B cell (primary cell): Measurements from ENCODE around the gene ANKS1A. TPM values are rescaled to one million over a fixed set of nuclear protein-coding genes. Genes with fewer than 3 reads are reported as not detected.

Source experiments
- ATAC-seq: fragments of 200-7000 bp; cut with Tn5 transposase; one replicate; pipeline ENCODE4 v1.10.0; 2021; ENCODE audit warnings: low read depth, mild to moderate bottlenecking, moderate number of reproducible peaks, moderate library complexity
- CTCF ChIA-PET: fragments of 350-600 bp; sonication (Branson Sonifier 250); formaldehyde crosslinking; loops from one replicate; lab custom pipeline; 2021; ENCODE audit warnings: antibody characterized with exemption, inconsistent platforms; lab: Charles Lee
- POLR2A ChIA-PET: fragments of 350-600 bp; sonication (Branson Sonifier 250); formaldehyde crosslinking; loops from one replicate; lab custom pipeline; 2021; ENCODE audit warnings: antibody characterized with exemption; lab: Charles Lee
- DNase-seq: peaks from one replicate; pipeline ENCODE4 v3.0.0; 2013
- H2AFZ ChIP-seq: 2 replicates; pipeline ENCODE4 v1.6.1; 2012; ENCODE audit warnings: mild to moderate bottlenecking, low read depth, low read length; ENCODE audit not compliant: insufficient read depth, poor library complexity, severe bottlenecking
- H3K27ac ChIP-seq, 2 donors: 1 replicate in 1 of 2; 2 replicates in 1 of 2; pipeline ENCODE4 v1.5.1; 2012 to 2013; ENCODE audit warnings: low read length in 2 of 2, mild to moderate bottlenecking in 2 of 2, moderate library complexity in 1 of 2
- H3K27me3 ChIP-seq, 4 experiments: fragments of 200-600 bp in 1 of 4; sonication (generic) in 1 of 4; replicated peaks in 1 of 4; 1 replicate in 2 of 4; 2 replicates in 2 of 4; pipeline versions ENCODE4 v1.6.1 to v1.7.0; 2013 to 2016; ENCODE audit warnings: low read length in 3 of 4, mild to moderate bottlenecking in 2 of 4, mixed read lengths in 1 of 4, moderate library complexity in 1 of 4; ENCODE audit not compliant: insufficient read depth in 4 of 4, control insufficient read depth in 3 of 4; ENCODE audit errors: control extremely low read depth in 1 of 4
- H3K36me3 ChIP-seq, 2 experiments: replicated peaks in 1 of 2; 1 replicate in 1 of 2; 2 replicates in 1 of 2; pipeline versions ENCODE4 v1.6.1 to v1.7.1; 2013; ENCODE audit warnings: low read length in 1 of 2; ENCODE audit not compliant: insufficient read depth in 2 of 2, control insufficient read depth in 1 of 2; ENCODE audit errors: control extremely low read depth in 1 of 2, extremely low read depth in 1 of 2
- H3K4me1 ChIP-seq, 2 donors: fragments of 200-600 bp in 1 of 2; sonication (generic) in 1 of 2; 1 replicate in 1 of 2; 2 replicates in 1 of 2; pipeline versions ENCODE4 v1.5.1 to v1.6.1; 2013 to 2017; ENCODE audit warnings: low read length in 2 of 2; ENCODE audit not compliant: control insufficient read depth in 2 of 2, insufficient read depth in 2 of 2
- H3K4me2 ChIP-seq: replicated peaks from 2 replicates; pipeline ENCODE3; 2012; ENCODE audit warnings: mild to moderate bottlenecking, low read depth, low read length; ENCODE audit not compliant: poor library complexity, severe bottlenecking
- H3K4me3 ChIP-seq, 5 experiments: fragments of 200-600 bp in 1 of 5; sonication (generic) in 1 of 5; 1 replicate in 3 of 5; 2 replicates in 2 of 5; pipeline versions ENCODE4 v1.5.1 to v1.7.0; 2011 to 2016; ENCODE audit warnings: low read length in 4 of 5, mild to moderate bottlenecking in 4 of 5, low read depth in 2 of 5, control low read depth in 1 of 5, moderate library complexity in 1 of 5; ENCODE audit not compliant: insufficient read depth in 1 of 5; ENCODE audit errors: control extremely low read depth in 1 of 5, extremely low read depth in 1 of 5
- H3K79me2 ChIP-seq: fragments of 200-600 bp; sonication (generic); one replicate; pipeline ENCODE4 v1.6.0; 2016; ENCODE audit warnings: low read length; ENCODE audit not compliant: control insufficient read depth, insufficient read depth
- H3K9ac ChIP-seq: fragments of 200-600 bp; sonication (generic); 2 replicates; pipeline ENCODE4 v1.6.1; 2017; ENCODE audit warnings: mild to moderate bottlenecking, low read length, moderate library complexity
- H3K9me3 ChIP-seq, 3 donors: one replicate each; pipeline versions ENCODE4 v1.6.1 to v1.7.1; 2013; ENCODE audit warnings: low read length in 2 of 3; ENCODE audit not compliant: control insufficient read depth in 2 of 3, insufficient read depth in 1 of 3; ENCODE audit errors: control extremely low read depth in 1 of 3
- H4K20me1 ChIP-seq: 2 replicates; pipeline ENCODE4 v1.6.0; 2012; ENCODE audit warnings: mild to moderate bottlenecking, low read length; ENCODE audit not compliant: insufficient read depth, control insufficient read depth, poor library complexity, severe bottlenecking
- H3K27ac Mint-ChIP-seq: one replicate; pipeline ENCODE4 v1.8.0; 2021; ENCODE audit warnings: mixed read lengths
- H3K27me3 Mint-ChIP-seq: one replicate; pipeline ENCODE4 v1.8.0; 2021; ENCODE audit warnings: mixed read lengths
- H3K4me1 Mint-ChIP-seq: one replicate; pipeline ENCODE4 v1.8.0; 2021; ENCODE audit warnings: mixed read lengths
- H3K4me3 Mint-ChIP-seq: one replicate; pipeline ENCODE4 v1.8.0; 2021; ENCODE audit warnings: mixed read lengths
- H3K9me3 Mint-ChIP-seq: one replicate; pipeline ENCODE4 v1.8.0; 2022; ENCODE audit warnings: mixed read lengths; ENCODE audit not compliant: insufficient read depth
- EZH2 ChIP-seq: IDR thresholded peaks from 2 replicates; pipeline ENCODE4 v1.6.1; 2012; ENCODE audit warnings: borderline replicate concordance, low read depth, mild to moderate bottlenecking, moderate library complexity, low read length; ENCODE audit not compliant: insufficient read depth, poor library complexity, severe bottlenecking
- WGBS: methylation state at CpG from one replicate; pipeline ENCODE4 v1.1.5; 2013; ENCODE audit warnings: missing lambda C conversion rate; ENCODE audit not compliant: insufficient coverage; 5-methylcytosine and 5-hydroxymethylcytosine counted together
- intact Hi-C: fragments of 100-400 bp; cut with micrococcal nuclease; formaldehyde crosslinking; loops from one replicate; pipeline ENCODE4 v1.10.0; 2022
- polyA plus RNA-seq: library from polyadenylated mRNA; depleted of rRNA; stranded (reverse); fragments of >200 nt; gene quantifications from 2 replicates; pipeline ENCODE4 v1.2.3, GENCODE V29; 2012
- total RNA-seq, 2 donors: library from RNA; stranded (reverse); fragments of 120-200 nt in 1 of 2; gene quantifications; 1 replicate in 1 of 2; 2 replicates in 1 of 2; pipeline versions ENCODE4 v1.2.3 to v1.2.4, GENCODE V29; 2013 to 2022
- TF ChIP-seq, protein P1 (sequence below): fragments of 200-600 bp; IDR thresholded peaks from one replicate; pipeline ENCODE4 v1.8.0; 2022; ENCODE audit warnings: antibody characterized with exemption, mild to moderate bottlenecking

ANKS1A gene
- total and polyA plus RNA-seq, 2 donors (not counting 1 experiment from before 2014, with no cell fraction given), result 3.4 to 19.7 TPM

DNA sequence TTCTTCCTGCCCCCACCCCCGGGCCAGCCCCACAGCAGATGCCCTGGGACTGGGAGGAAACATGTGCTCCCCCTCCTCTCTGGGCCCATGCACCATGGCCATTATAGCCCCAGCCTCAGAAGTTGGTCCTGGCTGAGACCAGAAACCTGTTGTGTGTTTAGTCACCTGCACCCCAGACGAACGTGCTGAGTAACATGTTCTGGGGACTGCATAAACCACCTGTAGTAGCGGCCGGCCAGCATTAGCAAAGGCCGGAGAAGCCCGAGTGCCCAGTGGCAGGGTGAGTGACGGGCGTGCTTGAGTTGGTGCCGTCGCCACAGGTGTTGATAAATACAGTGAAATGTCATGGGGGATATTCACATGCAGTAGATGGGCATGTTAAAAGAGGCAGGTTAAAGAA, 178.2 kb downstream of the ANKS1A start:
- 96% methylated on average over 11 of the region's 11 CpGs for WGBS
- no peak overlapping the region for H2AFZ ChIP-seq
- no peaks in the 10 kb centered on the region for H3K79me2 ChIP-seq
- no peaks in the 10 kb centered on the region for H3K9me3 Mint-ChIP-seq
- H3K27ac ChIP-seq, result no peak overlapping the region
- H3K4me3 Mint-ChIP-seq, result no peak overlapping the region
- ATAC-seq (no peak), DNase-seq (no peak)
- H3K9ac ChIP-seq, result no peak overlapping the region
- no peak overlapping the region for H3K4me3 ChIP-seq
- no peaks in the 10 kb centered on the region for H3K27me3 Mint-ChIP-seq
- H3K4me2 ChIP-seq, result no peak overlapping the region
- intact Hi-C loops, result no loop called here
- no peak overlapping the region for H3K27ac Mint-ChIP-seq
- no peaks in the 10 kb centered on the region for H3K4me1 ChIP-seq
- POLR2A ChIA-PET, result no interaction called here
- H4K20me1 ChIP-seq, result no peaks in the 10 kb centered on the region
- H3K9me3 ChIP-seq, result no peaks in the 10 kb centered on the region
- no peak for TF ChIP-seq EZH2
- TF ChIP-seq, protein P1, sequence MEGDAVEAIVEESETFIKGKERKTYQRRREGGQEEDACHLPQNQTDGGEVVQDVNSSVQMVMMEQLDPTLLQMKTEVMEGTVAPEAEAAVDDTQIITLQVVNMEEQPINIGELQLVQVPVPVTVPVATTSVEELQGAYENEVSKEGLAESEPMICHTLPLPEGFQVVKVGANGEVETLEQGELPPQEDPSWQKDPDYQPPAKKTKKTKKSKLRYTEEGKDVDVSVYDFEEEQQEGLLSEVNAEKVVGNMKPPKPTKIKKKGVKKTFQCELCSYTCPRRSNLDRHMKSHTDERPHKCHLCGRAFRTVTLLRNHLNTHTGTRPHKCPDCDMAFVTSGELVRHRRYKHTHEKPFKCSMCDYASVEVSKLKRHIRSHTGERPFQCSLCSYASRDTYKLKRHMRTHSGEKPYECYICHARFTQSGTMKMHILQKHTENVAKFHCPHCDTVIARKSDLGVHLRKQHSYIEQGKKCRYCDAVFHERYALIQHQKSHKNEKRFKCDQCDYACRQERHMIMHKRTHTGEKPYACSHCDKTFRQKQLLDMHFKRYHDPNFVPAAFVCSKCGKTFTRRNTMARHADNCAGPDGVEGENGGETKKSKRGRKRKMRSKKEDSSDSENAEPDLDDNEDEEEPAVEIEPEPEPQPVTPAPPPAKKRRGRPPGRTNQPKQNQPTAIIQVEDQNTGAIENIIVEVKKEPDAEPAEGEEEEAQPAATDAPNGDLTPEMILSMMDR, result no peak
- H3K4me1 Mint-ChIP-seq, result no peaks in the 10 kb centered on the region
- H3K36me3 ChIP-seq, result peaks cover 0 to 4% of the 10 kb centered on the region in 2 experiments
- H3K27me3 ChIP-seq, result no peaks in the 10 kb centered on the region
- CTCF ChIA-PET, result no interaction called here

DNA sequence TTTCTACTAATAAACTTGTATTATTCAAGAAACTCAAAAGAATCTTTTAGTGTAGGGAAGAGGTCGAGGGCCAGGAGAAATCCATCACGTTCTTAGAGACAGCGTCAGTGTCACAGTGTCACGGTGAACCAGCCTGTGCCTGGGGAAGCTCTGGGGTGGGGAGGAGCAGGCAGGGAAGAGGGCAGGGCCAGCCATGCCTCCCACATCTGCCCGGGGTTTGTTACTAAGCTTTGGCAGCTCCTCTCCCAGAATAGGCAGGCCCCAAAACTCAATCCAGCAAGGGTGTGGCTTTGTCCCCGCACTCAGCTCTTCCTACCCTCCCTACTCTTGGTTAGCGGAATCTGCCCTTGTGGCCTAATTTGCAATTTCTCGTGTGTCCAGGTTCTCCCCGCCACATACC, 179.2 kb downstream of the ANKS1A start:
- WGBS, result 92% methylated on average over 2 of the region's 9 CpGs
- ATAC-seq, result no peak
- CTCF ChIA-PET, result no interaction called here

More for the DNA sequence above, 179.2 kb downstream of the ANKS1A start:
- TF ChIP-seq, protein P1, result no peak
- no peak for TF ChIP-seq EZH2
- no peak overlapping the region for H3K27ac Mint-ChIP-seq
- H2AFZ ChIP-seq, result no peak overlapping the region
- no peaks in the 10 kb centered on the region for H4K20me1 ChIP-seq
- POLR2A ChIA-PET, result no interaction called here
- H3K27me3 Mint-ChIP-seq, result no peaks in the 10 kb centered on the region
- no peak overlapping the region for H3K9ac ChIP-seq
- no peaks in the 10 kb centered on the region for H3K9me3 ChIP-seq
- H3K9me3 Mint-ChIP-seq, result no peaks in the 10 kb centered on the region
- no peaks in the 10 kb centered on the region for H3K27me3 ChIP-seq
- no peaks in the 10 kb centered on the region for H3K4me1 Mint-ChIP-seq
- H3K79me2 ChIP-seq, result no peaks in the 10 kb centered on the region
- DNase-seq, result no peak
- H3K4me1 ChIP-seq, result no peaks in the 10 kb centered on the region
- no peak overlapping the region for H3K4me2 ChIP-seq
- H3K4me3 Mint-ChIP-seq, result no peak overlapping the region
- peaks cover 0 to 4% of the 10 kb centered on the region in 2 experiments for H3K36me3 ChIP-seq
- H3K4me3 ChIP-seq, result no peak overlapping the region
- intact Hi-C loops, result no loop called here
- no peak overlapping the region for H3K27ac ChIP-seq
